HG02970 (cell line): Measurements from ENCODE around the gene MPHOSPH9.

Source experiments
- ATAC-seq: cut with Tn5 transposase; IDR thresholded peaks from one replicate; pipeline ENCODE4 v1.9.1; 2021; ENCODE audit warnings: mild to moderate bottlenecking, moderate library complexity, moderate number of reproducible peaks; ENCODE audit not compliant: unreplicated experiment, low FRiP score

The MPHOSPH9 gene

DNA sequence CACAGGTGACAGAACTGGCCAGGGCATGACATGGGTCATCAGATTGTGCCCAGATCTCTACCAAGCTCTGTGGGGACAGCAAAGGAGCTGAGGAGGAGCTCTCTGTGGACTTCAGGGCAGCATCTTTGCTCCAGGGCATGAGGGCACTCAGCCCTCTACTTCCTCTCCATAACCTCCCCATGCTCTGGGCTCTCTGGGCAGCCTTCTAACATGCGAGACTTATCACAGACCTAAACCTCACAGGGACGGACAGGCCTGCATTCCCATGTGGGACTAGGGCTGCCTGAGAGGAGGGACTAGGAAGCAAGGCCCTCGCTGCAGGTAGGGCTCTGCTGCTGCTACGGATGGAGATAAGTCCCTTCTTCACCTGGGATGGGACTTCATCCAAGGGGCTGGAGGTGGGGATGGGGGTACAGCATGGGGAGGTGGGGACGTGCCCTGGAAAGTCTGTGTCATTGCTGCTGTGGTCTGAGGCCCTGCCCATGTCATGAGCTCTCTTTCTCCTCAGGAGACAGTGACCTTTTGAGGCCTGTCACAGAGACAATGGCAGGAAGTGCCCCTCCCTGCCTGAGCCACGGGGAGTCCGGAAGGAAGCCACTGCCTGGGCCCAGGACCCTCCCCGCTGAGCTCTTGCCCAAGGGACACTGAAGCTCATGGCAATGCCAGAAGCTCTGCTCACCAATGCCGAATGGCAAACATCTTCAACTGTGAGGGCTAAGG is 126.1 kb downstream of the MPHOSPH9 start:
- ATAC-seq, result no peak

DNA sequence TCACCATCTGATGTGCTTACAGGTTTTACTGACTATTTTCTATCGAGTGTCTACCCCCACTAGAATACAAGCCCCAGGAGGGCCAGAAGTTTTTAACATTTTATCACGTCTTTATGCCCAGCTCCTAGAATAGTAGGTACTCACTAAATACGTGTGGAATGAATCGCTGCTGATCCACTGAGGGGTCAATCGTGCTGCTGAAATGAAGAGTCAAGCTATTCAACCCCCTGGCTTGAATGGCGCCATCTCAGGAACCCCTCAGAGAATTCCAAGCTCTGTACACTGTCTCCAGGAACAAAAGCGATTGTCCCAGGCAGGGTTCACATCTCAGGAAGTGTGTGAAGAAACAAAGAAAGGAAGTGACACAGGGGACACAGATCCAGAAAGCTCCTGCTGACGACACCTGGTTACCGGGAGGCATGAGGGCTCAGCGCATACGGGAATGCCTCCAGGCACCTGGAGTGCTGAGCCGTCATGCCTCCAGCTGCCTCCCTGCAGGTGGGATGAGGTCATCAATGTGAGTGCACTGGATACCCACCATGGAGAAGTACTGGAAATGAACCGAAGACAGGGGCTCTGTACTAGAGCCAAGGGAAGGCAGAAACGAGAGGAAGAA is 127.6 kb downstream of the MPHOSPH9 start:
- ATAC-seq, result no peak

- ATAC-seq, result no peak
These were observed 128.1 kb downstream of the MPHOSPH9 start for GRCh38 chr12:123104809-123105208.
